Renal cortical epithelial cell (primary cell): ENCODE measurements around the gene PTPN9. TPM values are rescaled to one million over a fixed set of nuclear protein-coding genes. Genes with fewer than 3 reads are reported as not detected.
"Not testable (repeated sequence)": the region's sequence is repeated elsewhere in the genome, so short reads cannot be mapped to it uniquely, and the experiment has no call there.

ENCODE experiments used
- DNase-seq: peaks from one replicate; pipeline ENCODE4 v3.0.0-alpha.2; 2011; ENCODE audit warnings: low read depth
- total RNA-seq: library from RNA; depleted of rRNA; stranded (reverse); fragments of >200 nt; gene quantifications from 2 replicates; pipeline ENCODE4 v1.2.3, GENCODE V29; 2014

PTPN9 gene
- total RNA-seq, 1 donor from 2014 or later = 37.0 TPM

DNA sequence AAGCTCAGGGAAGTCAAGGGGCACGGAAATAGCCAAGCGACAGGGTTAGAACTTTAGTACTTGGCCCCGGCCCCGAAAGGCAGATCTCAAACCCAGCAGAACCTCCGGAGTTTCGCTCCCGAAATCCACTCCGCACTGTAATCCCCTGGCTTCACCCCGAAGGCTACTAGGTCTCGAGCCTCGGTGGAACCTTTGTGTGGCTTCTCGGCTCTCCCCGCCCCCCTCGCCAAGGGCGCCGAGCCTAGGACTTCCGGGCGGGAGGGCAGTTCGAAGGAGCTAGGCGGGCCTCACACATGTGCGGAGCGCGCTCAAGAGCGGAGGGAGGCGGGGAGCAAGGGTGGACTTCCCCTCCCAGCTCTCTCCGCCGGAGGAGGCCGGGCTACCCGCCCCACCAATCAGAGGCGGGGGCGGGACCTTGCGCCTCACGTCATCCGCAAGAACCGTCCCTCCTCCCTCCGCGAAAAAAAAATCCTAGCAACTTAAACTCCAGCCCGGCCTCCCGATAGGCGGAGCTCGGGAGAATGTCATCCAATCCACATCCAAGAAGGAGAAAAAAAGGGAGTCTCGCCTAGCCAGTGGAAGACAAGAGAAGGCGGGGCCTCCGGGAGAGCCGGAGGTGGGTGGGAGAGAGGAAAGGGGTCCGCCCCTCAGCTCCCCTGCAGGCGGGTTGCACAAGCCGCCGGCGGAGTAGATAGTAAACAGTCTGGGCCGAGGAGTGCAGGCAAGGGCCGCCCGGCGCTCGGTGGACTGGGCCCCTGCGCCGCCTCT lies 125.2 kb downstream of the PTPN9 start:
- DNase-seq = peak; percentile 100

DNA sequence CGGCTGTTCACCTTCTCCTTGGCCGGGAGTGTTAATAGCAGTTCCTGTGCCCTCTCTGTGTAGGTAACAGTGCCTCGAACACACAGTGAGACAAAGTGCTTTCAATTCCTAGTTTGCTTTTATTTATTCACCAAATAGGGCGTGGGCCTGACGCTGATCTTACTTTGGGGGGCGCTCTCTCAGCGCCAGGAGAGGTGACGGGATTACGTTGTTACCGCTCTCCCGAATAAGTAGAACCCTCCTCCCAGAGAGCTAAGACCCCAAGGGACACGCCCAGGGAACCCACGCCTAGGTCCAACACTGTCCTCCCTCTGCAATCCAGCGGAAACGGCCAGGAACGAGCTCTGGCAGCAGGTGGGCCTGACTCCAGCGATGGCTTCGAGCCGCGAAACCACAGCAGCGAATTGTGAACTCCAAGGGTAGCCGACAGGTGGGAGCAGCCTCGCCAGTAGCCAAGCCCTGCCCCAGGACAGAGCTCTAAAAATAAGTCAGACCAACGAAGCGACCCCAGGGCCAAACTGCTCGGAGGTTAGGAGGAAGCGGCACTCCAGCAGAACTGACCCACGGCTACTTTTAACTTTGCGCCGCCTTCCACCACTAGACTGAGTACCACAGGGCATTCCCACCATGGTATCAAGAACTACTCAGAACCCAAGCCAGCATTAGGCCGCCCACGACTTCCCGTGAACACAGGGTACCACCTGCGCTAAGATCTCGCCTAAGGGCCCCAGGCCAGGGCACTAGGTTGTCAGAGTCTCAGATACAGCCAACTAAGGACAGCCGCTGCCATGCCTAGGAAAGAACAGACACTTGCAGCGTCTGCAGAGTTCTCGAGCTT lies 126.0 kb downstream of the PTPN9 start:
- DNase-seq = peak; percentile 18

DNA sequence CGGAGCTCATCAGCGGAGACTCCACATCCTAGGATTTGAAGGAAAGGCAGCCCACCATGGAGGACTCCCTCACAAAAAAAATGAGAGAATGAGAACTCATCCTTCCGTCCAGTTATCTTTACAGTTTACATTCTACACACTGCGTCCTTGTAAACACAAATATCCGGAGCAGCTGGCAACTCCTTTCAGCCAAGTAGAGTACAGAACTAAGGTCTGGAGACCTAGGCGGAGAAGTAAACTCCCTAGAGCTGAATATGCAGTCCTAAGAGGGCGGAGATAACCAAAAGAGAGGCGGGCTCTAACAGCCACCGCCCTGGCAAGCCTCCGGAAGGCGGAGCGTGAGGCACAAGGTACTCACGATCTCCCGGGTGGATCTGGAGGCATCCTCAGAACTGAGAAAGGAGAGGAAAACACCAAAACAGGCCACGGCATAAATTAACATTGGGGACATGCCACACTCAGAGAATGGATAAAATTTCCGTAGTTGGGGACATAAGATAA lies 126.7 kb downstream of the PTPN9 start:
- DNase-seq = peak; percentile 75

DNA sequence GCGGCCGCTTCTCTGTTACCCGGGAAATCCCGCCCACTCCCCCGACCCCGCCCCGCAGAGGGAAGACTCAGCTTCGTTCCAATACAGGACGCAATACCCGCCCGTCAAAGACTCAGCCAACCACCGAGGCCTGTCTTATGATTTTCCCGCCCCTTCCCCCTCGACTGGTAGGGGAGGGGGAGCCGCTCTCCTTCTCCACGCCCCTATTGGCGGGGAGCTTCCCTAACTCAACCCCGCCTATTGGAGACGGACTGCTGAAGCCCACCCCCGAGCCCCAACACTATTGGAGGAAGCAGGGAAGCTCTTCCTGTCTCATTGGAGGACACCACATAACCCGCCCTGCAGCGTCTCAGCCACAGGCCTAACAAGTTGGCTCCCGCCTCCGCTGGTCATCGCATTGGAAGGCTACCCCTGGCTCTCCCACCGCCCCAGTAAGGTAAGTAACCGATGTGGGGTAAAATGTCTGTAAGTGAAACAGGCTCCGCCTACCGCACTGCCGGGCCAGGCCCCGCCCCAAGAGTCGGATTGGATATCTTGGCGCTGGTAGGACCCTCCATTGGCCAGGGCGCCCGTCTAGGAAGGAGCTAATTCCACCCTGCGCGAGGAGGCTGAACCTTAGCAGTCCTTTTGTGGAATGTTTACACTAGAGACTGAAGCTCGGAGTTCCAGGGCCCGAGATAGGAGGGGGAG lies 127.3 kb downstream of the PTPN9 start, which contains the start of gene SIN3A:
Gene SIN3A, minus strand, starts transcription at position 17 of the 690 bp plus-strand sequence. CDS start 21,315 bp downstream, outside the sequence.
- peak; percentile 100 for DNase-seq

DNA sequence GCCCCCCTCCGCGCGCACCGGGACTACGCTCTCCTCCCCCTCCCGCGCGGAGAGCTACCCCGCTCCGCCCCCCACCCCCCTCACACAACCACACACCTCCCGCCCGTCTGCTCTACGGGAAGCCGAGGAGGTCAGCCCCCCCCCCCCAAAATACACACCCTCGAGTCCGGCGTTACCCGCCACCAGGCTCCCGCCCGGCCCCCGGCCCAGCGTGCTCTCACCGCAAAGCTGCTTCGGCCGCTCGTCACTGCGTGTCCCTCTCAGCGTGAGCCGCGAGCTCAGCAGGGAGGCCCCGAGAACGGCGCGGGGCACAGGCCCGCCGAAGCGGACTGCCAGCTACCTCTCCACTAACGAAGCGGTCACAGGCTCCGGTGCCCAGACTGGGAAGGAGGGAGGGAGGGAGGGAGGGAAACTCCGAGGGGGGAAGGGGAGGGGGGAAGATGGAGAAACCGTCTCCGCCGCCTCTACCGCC lies 127.9 kb downstream of the PTPN9 start:
- DNase-seq = no peak

DNA sequence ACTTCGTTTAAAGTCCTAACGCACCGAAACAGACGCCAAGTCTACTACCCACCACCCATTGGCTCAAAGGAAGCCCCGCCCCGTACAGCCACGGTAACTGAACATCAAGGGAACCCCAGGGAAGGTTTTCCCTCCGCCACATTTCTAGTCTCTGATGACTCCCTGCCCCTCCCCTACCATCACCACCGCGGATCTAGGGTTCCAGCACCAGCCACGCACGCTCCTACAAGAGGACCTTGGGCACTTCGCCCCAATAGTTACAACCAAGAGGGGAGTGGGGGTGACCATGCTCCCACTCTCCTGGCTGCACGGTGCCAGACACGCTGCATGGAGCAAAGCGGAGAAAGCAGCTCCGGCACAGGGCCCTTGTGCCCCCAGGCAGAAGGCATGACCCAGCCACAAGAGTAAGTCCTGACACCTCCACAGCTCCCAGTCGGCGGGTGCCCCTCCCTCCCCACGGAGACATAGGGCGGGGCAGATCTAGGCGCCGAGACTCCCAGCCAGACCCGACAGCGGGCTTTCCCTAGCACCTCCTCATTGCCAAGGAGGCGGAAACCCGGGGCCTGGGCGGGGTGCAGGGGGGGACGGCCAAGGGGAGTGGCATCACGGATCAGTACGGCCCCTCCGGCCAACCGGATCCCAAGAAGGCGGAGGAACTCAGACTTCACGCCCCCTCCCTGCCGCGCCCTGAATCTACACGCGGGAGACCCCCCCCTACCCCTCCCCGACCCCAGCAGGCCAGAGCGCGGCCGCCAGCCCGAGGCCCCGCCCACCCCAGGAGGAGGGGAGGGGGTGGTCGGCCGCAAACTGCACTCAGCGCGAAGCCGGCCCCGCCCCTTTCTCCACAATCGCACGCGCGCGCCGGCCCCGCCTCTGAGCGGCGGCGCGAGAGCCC lies 128.6 kb downstream of the PTPN9 start:
- peak; percentile 87 for DNase-seq

DNA sequence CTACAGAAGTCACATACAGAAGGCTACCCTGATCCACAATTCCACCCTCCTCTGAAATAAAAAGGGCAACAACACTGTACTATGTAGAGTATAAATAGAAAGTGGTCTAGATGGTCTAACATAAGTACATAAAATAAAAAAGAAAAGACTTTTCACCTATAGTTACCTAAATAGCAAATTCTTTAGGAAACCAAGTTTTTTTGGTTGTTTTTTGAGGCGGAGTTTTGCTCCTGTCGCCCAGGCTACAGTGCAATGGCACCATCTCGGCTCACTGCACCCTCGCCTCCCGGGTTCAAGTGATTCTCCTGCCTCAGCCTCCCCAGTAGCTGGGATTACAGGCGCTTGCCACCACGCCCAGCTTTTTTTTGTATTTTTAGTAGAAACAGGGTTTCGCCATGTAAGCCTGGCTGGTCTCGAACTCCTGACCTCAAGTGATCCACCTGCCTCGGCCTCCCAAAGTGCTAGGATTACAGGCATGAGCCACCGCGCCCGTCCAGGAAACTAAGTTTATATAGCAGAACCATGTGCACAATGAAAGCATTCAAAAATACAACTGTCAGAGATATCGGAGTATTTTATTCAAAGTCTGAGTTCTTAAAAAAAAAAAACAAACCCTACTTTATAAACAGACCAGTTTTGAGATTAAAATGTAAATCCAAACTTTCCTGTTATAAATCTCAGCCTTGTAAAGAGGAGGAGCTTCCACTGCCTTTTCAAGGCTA lies 129.4 kb downstream of the PTPN9 start:
- DNase-seq = no peak

DNA sequence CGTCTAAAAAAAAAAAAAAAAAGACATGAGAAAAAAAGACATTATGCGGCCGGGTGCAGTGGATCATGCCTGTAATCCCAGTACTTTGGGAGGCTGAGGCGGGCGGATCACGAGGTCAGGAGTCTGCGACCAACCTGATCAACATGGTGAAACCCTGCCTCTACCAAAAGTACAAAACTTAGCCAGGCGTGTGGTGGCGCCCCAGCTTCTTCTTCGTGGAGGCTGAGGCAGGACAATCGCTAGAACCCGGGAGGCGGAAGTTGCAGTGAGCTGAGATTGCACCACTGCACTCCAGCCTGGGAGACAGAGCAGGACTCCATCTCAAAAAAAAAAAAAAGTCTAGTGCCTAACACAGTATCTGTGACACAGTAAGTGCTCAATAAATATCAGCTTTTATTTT lies 130.9 kb downstream of the PTPN9 start:
- not testable (repeated sequence) for DNase-seq

DNA sequence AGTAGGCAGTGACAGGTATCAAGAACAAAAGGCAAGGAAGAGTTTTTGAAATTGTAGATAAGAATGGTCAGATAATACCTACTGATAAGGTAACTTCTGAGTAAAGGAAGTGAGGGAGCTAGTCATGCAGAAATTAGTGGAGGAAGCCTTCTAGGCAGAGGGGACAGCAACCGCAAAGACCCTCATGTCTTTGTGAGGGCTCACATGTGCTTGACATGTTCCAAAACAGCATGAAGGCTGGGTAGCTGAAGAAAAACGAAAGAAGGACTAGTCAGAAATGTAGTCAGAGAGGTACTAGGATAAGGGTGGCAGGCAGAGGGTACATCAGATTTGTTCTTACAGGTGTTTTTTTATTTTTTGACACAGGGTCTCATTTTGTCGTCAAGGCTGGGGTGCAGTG lies 133.0 kb downstream of the PTPN9 start:
- DNase-seq = no peak

DNA sequence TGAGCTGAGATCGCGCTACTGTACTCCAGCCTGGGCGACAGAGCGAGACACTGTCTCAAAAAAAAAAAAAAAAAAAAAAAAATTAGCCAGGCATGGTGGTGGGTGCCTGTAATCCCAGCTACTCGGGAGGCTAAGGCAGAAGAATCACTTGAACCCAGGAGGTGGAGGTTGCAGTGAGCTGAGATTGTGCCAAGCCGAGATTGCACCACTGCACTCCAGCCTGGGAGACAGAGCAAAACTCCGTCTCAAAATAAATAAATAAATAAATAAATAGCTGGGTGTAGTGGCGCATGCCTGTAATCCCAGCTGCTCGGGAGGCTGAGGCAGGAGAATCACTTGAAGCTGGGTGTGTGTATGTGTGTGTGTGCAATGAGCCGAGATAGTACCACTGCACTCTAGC lies 133.8 kb downstream of the PTPN9 start:
- DNase-seq = not testable (repeated sequence)

DNA sequence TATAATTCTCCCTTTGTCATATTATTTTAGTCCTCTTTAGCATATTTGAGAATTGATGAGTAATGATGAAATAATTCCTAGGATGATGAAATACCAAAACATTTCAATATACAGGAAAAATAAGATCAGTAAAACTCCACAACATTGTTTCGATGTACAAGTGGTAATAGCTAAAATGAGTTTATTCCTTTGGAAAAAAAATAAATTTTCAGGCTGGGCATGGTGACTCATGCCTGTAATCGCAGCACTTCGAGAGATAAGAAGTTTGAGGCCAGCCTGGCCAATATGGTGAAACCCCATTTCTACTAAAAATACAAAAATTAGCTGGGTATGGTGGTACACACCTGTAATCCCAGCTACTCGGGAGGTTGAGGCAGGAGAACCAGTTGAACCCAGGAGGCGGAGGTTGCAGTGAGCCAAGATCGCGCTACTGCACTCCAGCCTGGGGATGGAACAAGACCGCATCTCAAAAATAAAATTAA lies 135.1 kb downstream of the PTPN9 start:
- peak; percentile 19 for DNase-seq

DNA sequence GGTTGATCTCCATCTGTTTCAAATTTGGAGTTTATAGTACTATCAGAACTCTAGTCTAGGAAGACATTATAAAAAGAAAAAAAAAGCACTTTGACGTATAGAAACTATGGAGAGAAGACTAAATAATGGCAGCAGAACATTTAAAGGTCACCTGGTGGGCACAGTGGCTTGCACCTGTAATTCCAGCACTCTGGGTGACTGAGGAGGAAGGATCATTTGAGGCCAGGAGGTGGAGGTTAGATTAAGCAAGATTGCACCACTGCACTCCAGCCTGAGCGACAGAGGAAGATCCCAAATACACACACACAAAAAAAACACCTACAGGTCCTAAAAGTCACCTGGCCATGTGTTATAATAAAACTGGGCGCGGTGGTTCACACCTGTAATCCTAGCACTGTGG lies 141.4 kb downstream of the PTPN9 start:
- DNase-seq = no peak

DNA sequence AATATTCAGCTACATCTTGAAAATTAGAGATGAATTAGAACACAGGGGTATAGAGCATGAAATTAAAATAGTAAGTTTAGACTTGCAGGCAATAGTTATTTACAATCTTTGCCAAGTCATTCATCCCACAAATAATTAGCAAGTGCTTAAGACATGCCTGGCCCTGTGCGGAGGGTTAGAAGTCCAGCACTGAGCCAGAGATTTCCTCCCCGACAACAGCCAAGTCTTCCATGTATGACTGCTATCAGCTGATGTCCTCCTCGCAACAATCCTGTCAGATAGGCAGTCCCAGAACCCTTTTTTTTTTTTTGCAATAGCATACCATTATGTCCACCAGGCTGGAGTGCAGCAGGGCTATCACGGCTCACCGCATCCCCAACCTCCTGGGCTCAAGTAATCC lies 142.2 kb downstream of the PTPN9 start:
- DNase-seq = peak; percentile 11

DNA sequence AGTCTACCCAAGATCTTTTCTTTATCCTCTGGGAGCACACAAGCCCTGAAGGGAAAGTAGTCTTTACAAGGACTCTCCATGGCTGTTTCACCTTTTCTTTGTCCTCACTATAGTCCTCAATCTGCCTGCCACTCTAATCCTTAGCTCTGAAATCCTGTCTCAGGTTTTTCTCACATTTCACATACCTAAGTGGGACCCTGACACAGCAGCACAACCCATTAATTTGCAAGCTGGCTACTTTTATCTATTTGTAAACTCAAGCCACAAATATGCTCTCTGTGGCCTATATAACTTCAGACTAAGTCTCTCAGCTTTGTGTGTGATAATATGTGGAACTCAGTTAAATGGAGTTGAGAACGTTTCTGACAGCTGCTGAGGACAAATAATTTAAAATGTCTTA lies 147.4 kb downstream of the PTPN9 start:
- DNase-seq = no peak

DNA sequence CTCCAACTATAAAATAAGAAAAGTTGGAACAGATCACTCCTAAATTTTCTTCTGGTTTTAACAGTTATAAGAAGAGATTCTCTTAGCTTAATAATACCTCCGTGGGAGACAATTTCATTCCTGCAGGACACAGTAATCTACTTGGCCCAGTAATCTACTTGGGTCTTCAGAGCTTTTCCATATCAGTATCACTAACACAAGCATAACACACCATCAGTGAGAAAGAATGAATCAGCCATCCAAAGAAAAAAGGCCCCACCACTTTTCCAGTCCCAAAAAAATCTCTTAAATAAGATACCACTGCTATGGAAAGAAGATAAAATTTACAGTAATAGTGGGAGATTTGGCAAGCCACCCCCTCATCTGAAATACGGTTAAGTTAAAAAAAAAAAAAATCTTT lies 147.8 kb downstream of the PTPN9 start:
- DNase-seq = no peak

DNA sequence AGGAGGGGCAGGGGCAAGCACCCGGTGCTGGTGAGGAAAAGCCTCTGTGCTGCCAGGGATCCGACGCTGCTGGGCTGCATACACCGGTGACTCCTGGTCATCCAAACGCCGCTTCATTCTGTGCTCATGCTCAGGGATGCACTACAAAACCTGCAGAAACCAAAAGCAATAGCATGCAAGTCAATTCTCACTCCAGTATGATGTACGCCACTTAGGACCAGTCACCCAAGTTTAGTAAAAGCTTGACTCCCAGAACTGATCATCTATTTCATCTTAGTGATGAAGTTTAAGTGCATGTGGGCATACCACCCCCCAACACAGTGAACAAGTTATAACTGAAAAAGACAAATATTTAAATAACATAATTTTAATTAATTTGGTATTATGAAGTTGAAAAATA lies 148.9 kb downstream of the PTPN9 start:
- no peak for DNase-seq

DNA sequence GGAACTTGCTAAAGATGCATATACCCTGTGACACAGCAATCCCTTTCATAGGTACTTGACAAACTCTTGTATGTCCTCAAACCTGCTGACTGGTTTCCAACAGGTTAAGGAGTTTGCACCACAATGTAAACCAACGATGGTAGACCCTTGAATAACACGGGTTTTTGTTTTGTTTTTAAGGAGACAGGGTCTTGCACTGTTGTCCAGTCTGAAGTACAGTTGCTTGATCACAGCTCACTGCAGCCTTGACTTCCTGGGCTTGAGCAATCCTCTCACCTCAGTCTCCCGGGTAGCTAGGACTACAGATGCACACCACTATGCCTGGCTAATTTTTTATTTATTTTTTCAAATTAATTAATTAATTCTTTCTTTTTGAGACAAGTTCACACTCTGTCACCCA lies 151.0 kb downstream of the PTPN9 start:
- no peak for DNase-seq

DNA sequence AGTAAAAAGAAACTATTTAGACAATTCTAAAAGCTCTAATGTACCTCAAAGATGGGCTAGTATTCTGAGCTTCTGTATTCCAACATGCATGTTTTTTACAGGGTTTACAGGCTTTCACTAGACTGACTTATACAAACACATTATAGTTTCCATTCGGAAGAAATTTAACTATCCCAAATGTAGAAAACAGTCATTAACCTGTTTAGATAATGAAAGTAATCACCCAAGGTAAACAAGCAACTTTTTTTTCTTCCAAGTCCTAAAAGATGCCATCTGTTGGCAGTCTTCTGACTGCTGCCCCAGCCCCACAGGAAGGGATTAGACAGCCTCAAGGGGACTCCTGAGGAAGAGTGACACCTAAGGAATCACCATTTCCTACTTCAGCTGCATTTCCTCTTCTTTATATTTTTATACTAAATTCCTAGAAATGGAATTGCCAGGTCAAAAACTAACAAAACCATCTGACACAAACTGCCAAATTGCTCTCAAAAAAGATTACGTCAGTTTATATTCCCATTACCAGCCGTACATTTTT lies 153.1 kb downstream of the PTPN9 start:
- DNase-seq = no peak

DNA sequence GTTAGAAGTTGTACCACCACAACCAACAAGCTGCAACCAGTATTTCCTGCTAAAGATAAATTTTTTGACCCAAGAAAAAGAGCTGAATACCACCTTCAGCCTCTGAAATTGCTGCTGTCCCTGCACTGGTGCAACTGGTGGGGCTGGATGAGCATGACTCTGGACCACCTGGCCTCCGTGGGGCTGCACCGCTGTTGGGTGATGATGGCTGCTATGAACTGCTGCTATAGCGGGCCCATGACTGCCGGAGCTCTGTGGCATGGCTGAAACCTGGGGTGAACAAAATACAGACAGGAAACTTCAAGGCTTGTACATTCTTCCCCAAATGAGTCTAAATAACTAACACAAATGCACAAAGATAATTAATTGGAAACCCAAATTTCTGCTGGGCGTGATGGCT lies 156.6 kb downstream of the PTPN9 start:
- no peak for DNase-seq

DNA sequence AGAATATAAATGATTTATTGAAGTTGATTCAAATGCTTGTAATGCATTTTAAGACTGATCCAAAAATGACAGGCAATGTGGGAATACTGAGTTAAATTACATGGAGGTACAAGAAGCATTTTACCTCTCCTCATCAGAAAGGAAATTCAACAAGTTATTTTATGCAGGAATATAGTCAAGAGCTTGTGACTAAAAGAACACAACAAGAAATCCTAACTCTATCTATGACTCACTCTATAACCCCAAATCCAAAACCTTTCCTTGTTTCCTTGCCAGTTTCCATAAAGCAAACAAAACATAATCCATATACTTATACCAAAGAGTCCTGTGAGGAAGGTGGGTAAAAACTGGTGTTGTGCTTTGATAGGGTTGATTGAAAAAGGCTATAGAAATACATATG lies 158.4 kb downstream of the PTPN9 start:
- DNase-seq = peak; percentile 49
